Measurements from ENCODE around the gene NFYA.

Gene NFYA

GRCh38 chr6:41072836-41073202 lies at the start of gene NFYA:
TSS of gene NFYA (plus strand) at chr6:41072974. CDS start at chr6:41079090, 6,116 bp downstream.
- in situ Hi-C loops (cut with MboI; ENCODE audit: low sequenced_read_pairs), result no loop called here

DNA sequence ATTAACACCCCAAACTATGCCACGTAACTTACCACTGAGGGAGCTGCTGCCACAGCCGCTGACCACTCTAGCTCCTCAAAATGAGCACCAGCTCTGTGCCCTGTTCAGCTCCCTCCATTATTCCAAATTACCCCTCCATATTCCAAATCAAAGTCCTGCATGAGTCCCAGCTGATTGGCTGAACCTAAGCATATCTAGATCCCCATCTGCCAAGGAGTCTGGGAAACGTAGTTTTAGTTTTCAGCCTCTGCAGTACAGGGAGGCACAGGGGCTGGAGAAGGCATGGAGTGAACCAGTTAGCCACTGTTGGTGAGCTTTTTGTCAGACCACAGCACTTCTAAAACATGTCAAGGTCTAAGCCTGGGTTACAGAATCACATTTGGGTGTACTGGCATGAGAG lies 49.7 kb upstream of the NFYA start:
- in situ Hi-C loops (cut with MboI; ENCODE audit: low sequenced_read_pairs), result no loop called here

GRCh38 chr6:41025966-41026530 lies 46.7 kb upstream of the NFYA start:
- in situ Hi-C loops (cut with MboI; ENCODE audit: low sequenced_read_pairs), result no loop called here

GRCh38 chr6:41027241-41027640 lies 45.5 kb upstream of the NFYA start:
- in situ Hi-C loops (cut with MboI; ENCODE audit: low sequenced_read_pairs), result no loop called here

GRCh38 chr6:41027799-41028560 lies 44.8 kb upstream of the NFYA start:
- in situ Hi-C loops (cut with MboI; ENCODE audit: low sequenced_read_pairs), result no loop called here

DNA sequence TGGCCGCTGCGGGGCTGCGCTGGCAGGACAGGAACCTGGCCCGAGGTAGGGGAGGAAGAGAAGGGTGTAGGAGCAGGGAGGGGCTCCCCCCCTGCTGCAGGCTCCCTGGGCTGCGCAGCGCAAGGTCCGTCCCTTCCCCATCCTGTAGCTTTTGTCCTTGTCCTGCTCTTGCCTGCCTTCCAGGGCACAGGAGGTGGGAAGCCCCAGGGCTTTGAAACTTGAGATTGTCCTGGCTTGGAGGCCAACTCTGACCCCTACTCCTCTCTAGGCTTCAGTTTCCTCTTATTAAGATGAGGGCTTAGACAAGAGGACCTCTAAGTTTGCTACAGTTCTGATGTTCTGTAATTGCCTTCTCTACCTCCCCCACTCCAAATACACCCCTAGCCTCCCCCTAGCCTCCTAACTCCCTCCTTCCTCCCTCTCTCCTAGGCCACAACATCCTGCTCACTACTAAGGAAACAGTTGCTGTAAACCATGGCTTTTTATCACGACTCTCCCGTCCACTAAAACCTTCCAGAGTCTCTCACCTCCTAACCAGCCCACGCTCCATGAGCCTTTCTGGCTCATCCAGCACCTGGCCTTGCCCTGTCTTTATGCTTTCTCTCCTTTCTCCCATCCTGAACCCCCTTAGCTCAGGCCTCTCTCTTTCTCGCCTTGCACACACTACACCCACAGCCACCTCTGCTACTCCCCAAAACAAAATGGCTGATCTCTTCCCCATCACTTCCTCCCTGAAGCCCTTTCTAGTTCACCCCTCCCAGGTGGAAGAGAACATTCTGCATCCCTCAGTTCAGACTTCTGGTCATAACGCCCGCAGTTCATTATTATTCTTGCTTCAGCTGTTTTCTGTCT lies 44.0 kb upstream of the NFYA start:
- in situ Hi-C loops (cut with MboI; ENCODE audit: low sequenced_read_pairs), result no loop called here

DNA sequence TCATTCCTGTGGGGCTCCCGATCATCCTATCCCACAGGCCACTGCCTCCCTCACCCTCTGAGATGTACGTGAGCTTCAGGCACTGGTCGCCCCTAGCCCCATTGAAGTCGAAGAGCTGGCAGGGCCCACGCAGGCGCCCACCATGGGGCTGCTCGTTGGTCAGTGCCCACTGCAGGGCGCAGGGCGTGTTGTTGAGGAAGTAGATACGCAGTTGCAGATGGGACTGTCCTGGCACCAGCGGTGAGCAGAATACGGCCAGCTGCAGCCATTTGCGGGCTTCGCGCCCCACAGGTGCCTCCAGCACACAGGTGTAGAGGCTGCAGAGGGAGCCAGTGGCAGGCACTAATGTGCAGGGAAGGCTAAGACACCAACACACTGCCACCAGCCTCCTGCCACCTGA lies 39.9 kb upstream of the NFYA start:
- in situ Hi-C loops (cut with MboI; ENCODE audit: low sequenced_read_pairs), result no loop called here

DNA sequence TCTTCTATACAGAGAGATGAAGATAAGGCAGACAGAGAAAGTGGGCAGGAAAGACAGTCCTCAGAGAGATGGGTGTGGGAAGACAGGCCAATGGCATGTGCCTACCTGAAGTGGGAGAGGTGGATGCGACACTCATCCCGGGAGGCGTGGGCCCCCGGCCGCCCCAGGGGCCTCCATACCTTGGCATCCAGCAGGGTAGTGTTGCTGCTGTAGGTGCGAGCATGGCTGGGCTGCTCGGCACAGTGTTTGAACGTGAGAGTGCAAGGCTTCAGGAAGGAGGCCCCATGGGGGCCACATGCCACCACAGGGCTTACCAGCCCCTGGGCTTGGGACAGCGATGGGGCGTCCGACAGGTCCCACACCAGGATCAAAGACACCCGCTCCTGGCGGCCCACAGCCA lies 39.0 kb upstream of the NFYA start:
- in situ Hi-C loops (cut with MboI; ENCODE audit: low sequenced_read_pairs), result no loop called here

GRCh38 chr6:41036186-41036585 lies 36.6 kb upstream of the NFYA start:
- in situ Hi-C loops (cut with MboI; ENCODE audit: low sequenced_read_pairs), result no loop called here

- in situ Hi-C loops (cut with MboI; ENCODE audit: low sequenced_read_pairs), result no loop called here
These were observed 36.2 kb upstream of the NFYA start for GRCh38 chr6:41036601-41037000.

DNA sequence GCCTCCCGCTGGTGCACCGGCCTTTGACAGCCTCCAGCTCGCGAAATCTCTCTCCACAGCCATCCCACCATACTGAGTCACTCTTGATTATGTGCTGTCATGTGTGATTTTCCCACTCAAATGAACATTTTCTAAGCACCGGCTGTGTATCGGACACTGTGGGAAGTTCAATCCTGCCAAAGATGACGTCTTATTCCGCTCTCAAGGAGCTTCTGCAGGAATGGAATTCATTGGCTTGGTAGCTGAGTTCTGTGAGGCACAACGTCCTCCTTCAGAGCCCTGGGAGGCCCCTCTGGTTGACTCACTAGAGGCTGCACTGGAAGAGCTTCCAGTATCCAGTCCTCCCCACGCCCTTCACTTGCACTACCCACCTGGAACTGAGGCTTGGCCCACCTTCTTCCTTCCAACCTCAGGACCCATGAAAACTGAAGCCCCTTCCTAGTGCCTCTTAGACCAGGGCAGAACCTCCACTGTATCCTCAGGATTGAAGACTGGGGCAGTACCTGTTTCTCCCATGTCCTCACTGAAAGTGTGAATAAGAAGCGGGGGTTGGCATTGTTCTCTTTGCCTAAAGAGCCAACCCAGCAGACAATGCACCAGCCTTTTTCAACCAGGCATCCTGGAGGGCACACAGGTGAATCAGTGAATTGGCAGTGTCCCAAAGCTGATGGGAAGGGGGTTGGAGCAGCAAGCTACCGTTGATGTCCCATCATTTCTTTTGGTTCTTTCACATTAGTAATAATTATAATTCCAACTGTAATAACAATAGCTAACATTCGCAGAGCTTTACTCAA lies 35.5 kb upstream of the NFYA start:
- in situ Hi-C loops (cut with MboI; ENCODE audit: low sequenced_read_pairs), result no loop called here

GRCh38 chr6:41038205-41038604 lies 34.6 kb upstream of the NFYA start:
- in situ Hi-C loops (cut with MboI; ENCODE audit: low sequenced_read_pairs), result no loop called here

- in situ Hi-C loops (cut with MboI; ENCODE audit: low sequenced_read_pairs), result no loop called here
These were observed 33.4 kb upstream of the NFYA start, which contains the start of gene UNC5CL for GRCh38 chr6:41039060-41039998. TSS of gene UNC5CL (minus strand) at chr6:41039221. CDS start at chr6:41035074, 4,147 bp downstream.

GRCh38 chr6:41040101-41040939 lies 32.5 kb upstream of the NFYA start:
- in situ Hi-C loops (cut with MboI; ENCODE audit: low sequenced_read_pairs), result no loop called here

DNA sequence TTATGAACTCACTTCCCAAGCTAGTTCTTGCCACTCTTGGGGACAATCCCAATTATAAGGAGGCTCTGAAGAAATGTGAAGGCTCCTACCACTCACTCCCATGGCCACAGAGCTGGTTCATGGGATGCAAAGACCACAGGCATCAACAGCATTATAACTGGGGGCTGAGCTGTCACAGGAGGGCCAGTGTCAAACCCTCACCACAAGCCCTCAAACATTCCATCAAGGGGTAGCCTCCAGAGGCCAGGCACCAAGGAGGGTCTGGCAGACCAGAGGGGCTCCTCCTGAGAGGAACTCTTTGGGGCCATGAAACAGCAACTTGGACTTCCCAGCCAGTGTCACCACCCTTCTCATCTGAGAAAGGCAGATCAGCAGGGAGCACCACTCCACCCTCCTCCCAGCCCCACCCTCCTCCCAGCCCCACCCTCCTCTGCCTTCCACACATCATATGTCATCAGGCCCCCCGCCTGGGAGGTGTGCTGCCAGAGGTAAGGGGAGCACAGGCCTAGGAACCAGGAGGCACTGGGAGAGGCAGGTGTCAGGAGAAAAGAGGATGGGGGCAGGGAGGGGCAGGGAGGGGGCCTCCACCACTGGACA lies 31.7 kb upstream of the NFYA start:
- in situ Hi-C loops (cut with MboI; ENCODE audit: low sequenced_read_pairs), result no loop called here

DNA sequence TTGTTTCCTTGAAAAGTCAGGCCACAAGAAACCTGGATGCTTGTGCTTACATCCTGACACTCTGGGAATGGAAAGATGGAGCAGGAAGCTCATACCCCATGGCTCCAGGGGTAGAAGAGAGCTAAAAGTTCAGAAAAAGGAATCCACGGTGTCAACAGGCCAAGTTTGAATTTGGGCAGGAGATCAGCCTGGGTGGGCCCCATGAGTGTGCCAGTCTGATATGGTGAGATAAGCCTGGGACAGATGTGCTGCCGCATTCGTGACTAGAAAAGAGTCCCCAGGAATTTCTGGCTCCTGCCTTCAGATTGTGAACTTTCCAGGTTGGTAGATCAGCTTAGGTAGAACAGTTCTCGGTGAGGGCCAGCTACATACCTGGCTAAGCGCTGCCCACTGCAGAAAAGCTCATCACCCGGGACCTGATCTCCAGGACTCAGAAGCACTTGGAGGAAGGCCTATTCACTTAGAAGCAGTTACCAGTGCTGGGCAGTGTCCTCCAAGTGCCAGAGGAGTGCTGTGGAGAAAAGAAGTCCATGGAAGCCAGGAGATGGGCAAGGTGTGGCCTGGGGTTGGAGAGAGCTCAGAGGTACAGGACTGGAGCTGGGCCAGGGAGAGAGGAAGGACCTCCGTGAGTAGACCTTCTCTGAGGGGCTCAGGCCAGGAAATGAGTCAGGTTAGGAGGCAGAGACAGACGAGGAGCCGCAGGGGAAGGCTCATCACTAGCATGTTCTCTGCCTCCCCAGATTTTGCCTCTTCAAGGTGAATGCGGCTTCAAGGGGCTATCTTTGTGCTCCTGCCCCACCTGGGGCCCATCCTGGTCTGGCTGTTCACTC lies 30.3 kb upstream of the NFYA start, which contains the start of gene TSPO2:
Gene TSPO2, plus strand, starts transcription at position 242 of the 830 bp plus-strand sequence. Its CDS starts 519 bp downstream, at position 761.
- in situ Hi-C loops (cut with MboI; ENCODE audit: low sequenced_read_pairs), result no loop called here

DNA sequence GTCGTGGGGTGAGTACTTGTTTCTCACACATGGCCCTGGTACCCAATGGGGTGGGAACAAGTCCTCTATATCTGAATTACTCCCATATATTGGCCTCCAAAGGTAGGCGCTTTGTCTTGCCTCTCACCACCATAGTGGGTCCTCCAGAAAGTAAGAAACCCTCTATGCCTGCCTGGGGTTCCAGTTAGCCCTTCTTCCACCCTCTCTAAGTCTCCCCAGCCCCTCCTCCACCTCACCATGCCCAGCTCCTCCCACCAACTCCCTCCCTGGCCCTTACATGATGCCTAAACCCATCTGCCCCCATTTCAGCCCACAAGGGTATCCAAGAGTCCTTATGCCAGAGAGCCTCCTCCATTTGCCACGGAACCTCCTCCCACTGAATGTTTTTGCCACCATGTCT lies 29.6 kb upstream of the NFYA start:
- in situ Hi-C loops (cut with MboI; ENCODE audit: low sequenced_read_pairs), result no loop called here

DNA sequence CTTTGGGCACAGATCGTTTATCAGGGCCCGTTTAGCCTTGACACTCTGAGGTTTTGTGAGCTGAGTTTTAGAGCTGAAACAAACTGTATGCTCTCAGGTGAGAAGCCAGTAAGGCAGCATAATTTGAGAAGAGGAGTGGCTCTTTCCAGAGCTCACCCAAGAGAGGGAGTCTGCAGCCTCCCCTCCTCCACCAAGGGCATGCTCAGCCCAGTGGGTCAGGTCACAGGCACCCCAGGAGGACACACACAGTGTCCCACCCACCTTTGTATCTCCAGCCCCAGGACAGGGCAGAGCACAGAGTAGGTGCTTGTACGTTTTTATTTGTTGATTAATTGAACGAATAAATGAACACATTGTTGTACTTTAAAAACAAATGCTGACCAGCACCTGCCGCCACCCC lies 27.1 kb upstream of the NFYA start:
- in situ Hi-C loops (cut with MboI; ENCODE audit: low sequenced_read_pairs), result no loop called here

Data from HL-60/S4 treated with phorbol 12-myristate 13-acetate at 8.2 ng/mL for 4 days and 3 days (cell line).